D341Med (cell line): ENCODE results near the gene LCLAT1.
"Not testable (repeated sequence)": the region's sequence is repeated elsewhere in the genome, so short reads cannot be mapped to it uniquely, and the experiment has no call there.

Experiments used
- DNase-seq: peaks from one replicate; pipeline ENCODE4 v3.0.0; 2012; ENCODE audit warnings: low spot score

Gene LCLAT1

DNA sequence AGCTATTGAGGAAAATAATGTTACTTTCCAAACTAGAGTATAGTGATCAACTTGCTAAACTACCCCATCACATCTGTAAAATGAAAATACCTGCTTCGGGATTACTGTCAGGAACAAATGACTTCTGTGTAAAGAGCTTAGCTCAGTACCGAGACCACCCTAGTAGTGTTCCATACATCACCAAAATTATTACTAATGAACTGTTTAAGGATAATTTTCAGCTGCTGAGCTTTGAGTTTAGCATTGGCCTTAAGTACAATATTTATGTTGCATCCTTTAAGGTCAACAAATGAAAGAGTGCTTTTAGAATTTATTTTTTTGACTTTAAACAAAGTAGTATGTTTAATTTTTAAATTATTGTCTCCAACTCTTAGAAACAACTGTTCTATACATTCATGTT lies 144.1 kb downstream of the LCLAT1 start:
- no peak for DNase-seq

- DNase-seq, result no peak
Observed at GRCh38 chr2:30601375-30601774, 154.3 kb downstream of the LCLAT1 start.

DNA sequence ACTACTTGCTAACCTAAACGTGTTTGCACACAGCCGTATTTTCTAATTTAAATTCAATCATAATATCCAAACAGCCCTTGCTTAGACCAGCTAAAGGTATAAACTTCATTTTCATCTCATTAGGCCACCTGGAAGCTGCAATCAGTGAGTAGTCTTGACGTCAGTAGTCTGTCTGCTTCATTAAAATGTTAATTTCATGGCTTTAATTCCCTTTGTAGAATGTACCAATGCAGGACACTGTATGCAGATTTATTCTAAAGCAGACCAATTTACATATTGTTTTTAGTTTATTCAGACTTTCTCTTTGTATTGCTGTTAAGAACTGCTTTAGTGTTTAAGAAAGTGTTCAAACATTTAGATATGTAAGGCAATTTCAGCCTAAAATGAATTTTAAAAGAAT lies 158.2 kb downstream of the LCLAT1 start:
- no peak for DNase-seq

DNA sequence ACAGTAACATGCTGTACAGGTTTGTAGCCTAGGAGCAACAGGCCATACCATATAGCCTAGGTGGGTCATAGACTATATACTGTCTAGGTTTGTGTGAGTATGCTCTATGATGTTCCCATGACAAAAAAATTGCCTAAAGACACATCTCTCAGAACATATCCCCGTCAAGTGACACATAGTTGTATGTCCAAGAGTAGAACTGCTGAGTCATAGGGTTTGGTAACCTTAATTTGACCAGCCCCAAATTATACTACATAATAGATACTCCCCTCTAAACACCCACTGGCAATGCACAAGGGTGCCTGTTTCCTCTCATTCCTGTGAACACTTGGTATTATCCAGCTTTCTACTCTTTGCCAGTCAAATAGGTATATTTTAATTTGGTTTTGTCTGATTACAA lies 161.6 kb downstream of the LCLAT1 start:
- DNase-seq, result no peak

- DNase-seq, result no peak
Observed at GRCh38 chr2:30611583-30611982, 164.5 kb downstream of the LCLAT1 start.

GRCh38 chr2:30612371-30612770 lies 165.3 kb downstream of the LCLAT1 start:
- no peak for DNase-seq

- no peak for DNase-seq
Observed at GRCh38 chr2:30613001-30613400, 166.0 kb downstream of the LCLAT1 start.

GRCh38 chr2:30614227-30614626 lies 167.2 kb downstream of the LCLAT1 start:
- DNase-seq, result not testable (repeated sequence)

- DNase-seq, result no peak
Observed at GRCh38 chr2:30615926-30616325, 168.9 kb downstream of the LCLAT1 start.

DNA sequence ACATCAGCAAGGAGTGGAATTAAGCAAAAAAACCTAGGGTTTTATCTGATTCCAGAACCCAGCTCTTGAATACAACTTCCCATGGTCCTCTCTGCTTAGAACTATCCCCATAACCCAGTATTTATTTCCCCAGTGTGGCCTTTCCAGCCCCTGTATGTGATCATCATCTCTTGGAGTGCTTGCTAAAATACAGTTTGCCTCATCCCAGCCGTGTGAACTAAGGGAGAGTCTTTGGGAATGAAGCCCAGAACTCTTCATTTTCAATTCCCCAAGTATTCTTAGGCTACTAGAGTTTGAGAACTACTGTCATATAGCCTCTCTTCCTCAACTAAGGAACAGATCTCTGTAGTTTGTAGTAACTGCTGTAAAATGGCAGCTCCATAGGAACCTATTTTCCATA lies 173.1 kb downstream of the LCLAT1 start:
- DNase-seq, result no peak

DNA sequence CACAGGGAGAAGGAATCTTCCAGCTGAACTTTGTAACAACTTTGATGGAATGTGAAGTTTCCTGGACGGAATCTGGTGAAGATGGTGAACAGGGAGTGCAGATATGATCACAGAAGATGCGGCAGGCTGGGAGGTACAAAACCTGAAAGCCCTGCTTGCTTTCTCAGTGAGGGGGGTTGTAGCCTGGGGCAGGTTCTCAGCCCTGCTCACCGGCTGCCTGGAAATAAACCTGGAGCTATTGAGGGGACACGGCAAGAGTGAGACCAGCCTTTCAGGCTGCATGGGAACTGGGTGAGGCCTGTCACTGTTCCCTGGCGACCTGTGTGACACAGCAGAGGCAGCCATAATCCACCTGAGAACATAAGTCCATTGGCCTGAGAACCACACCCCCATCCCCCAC lies 174.8 kb downstream of the LCLAT1 start:
- no peak for DNase-seq

DNA sequence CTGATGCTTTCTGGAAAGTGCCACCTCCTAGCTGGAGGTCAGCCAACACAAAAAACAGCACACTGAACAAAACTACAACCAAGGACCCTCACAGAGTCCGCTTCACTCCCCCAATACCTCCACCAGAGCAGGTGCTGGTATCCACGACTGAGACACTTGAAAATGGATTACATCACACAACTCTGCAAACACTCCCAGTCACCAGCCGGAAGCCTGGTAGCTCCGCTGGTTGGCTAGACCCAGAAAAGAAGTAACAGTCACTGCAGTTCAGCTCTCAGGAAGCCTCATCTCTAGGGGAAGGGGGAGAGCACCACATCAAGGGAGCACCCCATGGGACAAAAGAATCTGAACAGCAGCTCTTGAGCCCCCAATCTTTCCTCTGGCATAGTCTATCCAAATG lies 175.4 kb downstream of the LCLAT1 start:
- DNase-seq, result no peak

DNA sequence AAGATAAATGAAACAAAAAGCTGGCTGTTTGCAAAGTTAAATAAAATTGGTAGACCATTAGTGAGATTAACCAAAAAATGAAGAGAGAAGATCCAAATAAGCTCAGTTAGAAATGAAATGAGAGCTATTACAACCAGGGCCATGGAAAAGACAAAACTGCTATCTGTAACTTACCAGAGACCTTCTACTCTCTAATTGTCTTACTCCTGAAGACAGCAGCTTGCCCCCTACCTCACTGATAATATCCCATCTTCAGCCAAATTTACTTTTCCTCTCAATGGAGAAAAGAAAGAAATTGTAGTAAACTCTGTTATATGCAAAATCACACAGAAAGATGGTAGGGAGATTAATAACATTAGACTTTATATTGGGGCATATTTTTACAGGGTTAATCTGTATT lies 178.2 kb downstream of the LCLAT1 start:
- no peak for DNase-seq

DNA sequence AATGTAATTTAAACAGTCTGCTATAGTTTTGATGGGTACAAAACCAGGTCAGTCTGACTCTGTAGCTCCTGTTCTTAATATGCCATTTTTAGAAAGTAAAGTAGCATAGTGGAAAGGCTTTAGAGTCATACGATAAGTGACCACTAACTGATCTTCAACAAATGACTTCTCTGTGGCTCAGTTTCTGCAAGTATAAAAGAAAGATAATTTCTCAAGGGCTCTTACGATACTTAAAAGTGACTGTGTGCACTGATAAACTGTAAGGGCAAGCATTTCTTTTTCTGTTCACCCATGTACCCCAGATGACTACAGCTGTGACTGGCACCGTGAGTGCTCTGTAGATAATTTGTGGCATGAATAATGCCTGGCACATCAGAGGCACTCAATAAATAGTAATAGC lies 178.7 kb downstream of the LCLAT1 start:
- no peak for DNase-seq

GRCh38 chr2:30626397-30626796 lies 179.4 kb downstream of the LCLAT1 start:
- no peak for DNase-seq

DNA sequence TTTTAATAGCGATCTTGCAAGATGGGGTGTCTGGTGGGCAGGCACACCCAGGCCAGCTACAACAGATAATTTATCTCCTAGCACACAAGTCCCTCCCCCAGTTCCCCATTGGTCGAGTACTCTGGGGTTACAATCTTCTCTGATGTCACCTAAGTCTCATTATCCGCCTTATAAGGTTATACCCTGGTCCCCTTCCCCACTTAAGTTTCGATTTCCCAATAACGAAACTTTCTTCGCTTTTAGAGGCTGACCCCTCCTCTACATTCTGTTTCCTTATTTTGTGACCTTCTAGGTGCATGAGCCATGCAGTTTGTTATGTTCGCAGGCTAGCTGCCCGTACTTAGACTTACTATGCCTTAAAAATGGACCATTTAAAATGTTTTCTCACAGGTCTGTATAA lies 180.1 kb downstream of the LCLAT1 start:
- DNase-seq, result no peak

- no peak for DNase-seq
Observed at GRCh38 chr2:30628341-30628740, 181.3 kb downstream of the LCLAT1 start.

- no peak for DNase-seq
Observed at GRCh38 chr2:30629866-30630265, 182.8 kb downstream of the LCLAT1 start.

- DNase-seq, result no peak
Observed at GRCh38 chr2:30631051-30631671, 184.1 kb downstream of the LCLAT1 start.

GRCh38 chr2:30633039-30633438 lies 186.0 kb downstream of the LCLAT1 start:
- DNase-seq, result no peak

DNA sequence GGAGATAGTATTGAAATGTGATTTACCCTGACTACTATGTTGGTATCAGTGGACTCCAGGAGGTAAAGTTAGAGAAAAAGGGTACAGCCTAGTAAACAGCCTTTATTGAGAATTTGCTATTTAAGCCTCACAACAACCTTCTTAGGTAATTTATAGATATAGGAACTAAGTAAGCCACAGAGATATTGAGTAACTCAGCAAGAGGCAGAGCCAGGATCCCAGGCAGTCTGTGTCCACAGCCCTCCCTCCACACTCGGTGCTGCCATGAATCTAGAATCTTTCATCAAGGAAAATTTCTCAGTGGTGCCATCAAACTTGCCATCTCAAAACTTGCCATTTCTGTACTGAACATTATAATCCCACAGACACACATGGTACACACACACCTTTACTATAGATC lies 189.3 kb downstream of the LCLAT1 start:
- no peak for DNase-seq

- no peak for DNase-seq
Observed at GRCh38 chr2:30639836-30640235, 192.8 kb downstream of the LCLAT1 start.

DNA sequence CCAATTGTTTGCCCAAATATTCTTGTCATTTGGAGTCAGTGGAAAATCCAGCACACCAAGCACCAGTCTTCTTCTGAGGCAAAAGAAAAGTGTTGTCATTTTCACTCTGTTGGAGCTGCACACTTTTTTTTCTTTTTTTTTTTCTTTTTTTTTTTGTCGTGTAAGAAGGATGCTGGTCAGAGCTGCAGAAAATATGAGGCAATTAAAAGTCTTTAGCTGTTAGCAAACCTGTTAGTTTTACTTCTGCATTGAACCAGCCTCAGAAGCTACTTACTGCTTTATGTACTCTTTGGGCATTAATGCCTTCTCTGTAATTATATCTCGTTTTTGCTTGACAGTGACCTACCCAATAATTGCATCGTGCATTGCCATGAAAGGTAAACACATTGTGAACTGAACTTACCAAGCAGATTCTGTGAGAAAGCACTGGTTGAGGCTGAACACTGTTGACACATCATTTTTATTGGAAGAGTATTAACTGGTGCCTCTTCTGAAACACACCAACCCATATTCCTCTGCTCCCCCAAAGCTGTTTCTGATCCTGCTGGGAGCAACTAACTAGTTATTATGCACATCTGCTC lies 194.8 kb downstream of the LCLAT1 start:
- no peak for DNase-seq

DNA sequence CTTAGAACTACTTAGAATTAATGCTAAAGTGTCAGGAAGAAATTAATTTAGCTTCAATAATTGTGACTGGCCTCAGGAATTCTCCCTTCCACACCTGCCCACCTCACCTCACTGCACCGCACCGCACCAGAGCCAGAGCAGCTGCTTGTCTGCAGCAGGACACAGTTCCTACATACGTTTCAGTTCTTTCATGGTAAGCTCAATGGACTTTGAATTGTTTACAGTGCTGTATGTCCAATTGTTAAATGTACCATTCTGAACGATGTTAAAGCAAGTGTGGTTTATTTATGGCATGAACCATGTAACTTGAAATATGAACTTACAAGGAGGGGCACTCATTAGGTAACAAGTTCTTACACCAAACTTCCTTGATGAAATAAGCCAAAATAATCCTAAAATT lies 196.0 kb downstream of the LCLAT1 start:
- DNase-seq, result not testable (repeated sequence)
